Ovary (tissue), 3 donors: ENCODE results near the gene REXO4.

Source experiments
- CTCF ChIP-seq, 3 donors: fragments of 450-650 bp in 2 of 3; fragments of 200-600 bp in 1 of 3; IDR thresholded peaks; one replicate each; pipeline versions ENCODE4 v1.5.1 to v1.8.0; 2016 to 2022; ENCODE audit warnings: antibody characterized with exemption in 3 of 3, mild to moderate bottlenecking in 1 of 3
- EP300 ChIP-seq: sonication (generic); formaldehyde crosslinking; IDR thresholded peaks from one replicate; pipeline ENCODE4 v1.6.1; 2017; ENCODE audit warnings: antibody characterized with exemption
- POLR2A ChIP-seq: fragments of 450-650 bp; IDR thresholded peaks from one replicate; pipeline ENCODE4 v1.6.1; 2017; ENCODE audit warnings: antibody characterized with exemption, mild to moderate bottlenecking, moderate library complexity
- donor health status: DM: no; HTN: no; CAD: no.

- TF ChIP-seq CTCF (IDR thresholded peaks at IDR 0.05) (no peak), POLR2A (no peak), EP300 (no peak)
These were observed 2.6 kb downstream of the REXO4 start for GRCh38 chr9:133415170-133415569.
